A549 (cell line): ENCODE measurements around the gene PTPRH.

Source experiments
- CTCF ChIP-seq: fragments of >200 bp; sonication (Bioruptor Twin); formaldehyde crosslinking; IDR thresholded peaks from 3 replicates; pipeline ENCODE4 v1.5.1; 2016
- JUNB ChIP-seq: fragments of >200 bp; sonication (Bioruptor Twin); formaldehyde crosslinking; IDR thresholded peaks from 2 replicates; pipeline ENCODE4 v1.6.1; 2016
- POLR2A ChIP-seq: IDR thresholded peaks from 2 replicates; pipeline ENCODE4 v1.6.1; 2012; ENCODE audit warnings: mild to moderate bottlenecking, low read length
- SMC3 ChIP-seq: fragments of >200 bp; sonication (Bioruptor Twin); formaldehyde crosslinking; IDR thresholded peaks from 3 replicates; pipeline ENCODE4 v1.6.1; 2018; ENCODE audit warnings: inconsistent platforms
- SREBF2 ChIP-seq: fragments of 450-650 bp; IDR thresholded peaks from 2 replicates; pipeline ENCODE4 v1.6.1; 2014; ENCODE audit warnings: mild to moderate bottlenecking, moderate library complexity
- USF2 ChIP-seq: fragments of 450-650 bp; IDR thresholded peaks from 2 replicates; pipeline ENCODE4 v1.6.1; 2014; ENCODE audit warnings: antibody characterized with exemption

- no peak for TF ChIP-seq USF2
- TF ChIP-seq SREBF2: no peak
- TF ChIP-seq JUNB: no peak
- no peak for TF ChIP-seq CTCF
- no peak for TF ChIP-seq POLR2A
- TF ChIP-seq SMC3: no peak
Measured at GRCh38 chr19:55244004-55244680, 34.8 kb upstream of the PTPRH start.
